HUES48 (cell line): ENCODE data around the gene CYTIP.
"Not testable (repeated sequence)": the region's sequence is repeated elsewhere in the genome, so short reads cannot be mapped to it uniquely, and the experiment has no call there.

Experiments used
- H3K27ac ChIP-seq: one replicate; pipeline ENCODE4 v1.7.0; 2013; ENCODE audit warnings: low read depth, low read length, inconsistent platforms
- H3K27me3 ChIP-seq: 2 replicates; pipeline ENCODE4 v1.6.1; 2013; ENCODE audit warnings: mild to moderate bottlenecking, low read length; ENCODE audit not compliant: control insufficient read depth, insufficient read depth
- H3K36me3 ChIP-seq: 2 replicates; pipeline ENCODE4 v1.6.1; 2013; ENCODE audit warnings: low read length; ENCODE audit not compliant: control insufficient read depth, insufficient read depth
- H3K4me1 ChIP-seq: 2 replicates; pipeline ENCODE4 v1.6.1; 2013; ENCODE audit warnings: mild to moderate bottlenecking, low read length; ENCODE audit not compliant: control insufficient read depth, insufficient read depth
- H3K4me3 ChIP-seq: 2 replicates; pipeline ENCODE4 v1.5.1; 2013; ENCODE audit warnings: mild to moderate bottlenecking, low read depth, low read length
- H3K9ac ChIP-seq: 2 replicates; pipeline ENCODE4 v1.6.1; 2013; ENCODE audit warnings: mild to moderate bottlenecking, low read depth, low read length, moderate library complexity
- H3K9me3 ChIP-seq: 2 replicates; pipeline ENCODE4 v1.6.1; 2013; ENCODE audit warnings: low read length; ENCODE audit not compliant: control insufficient read depth, insufficient read depth

Gene CYTIP

DNA sequence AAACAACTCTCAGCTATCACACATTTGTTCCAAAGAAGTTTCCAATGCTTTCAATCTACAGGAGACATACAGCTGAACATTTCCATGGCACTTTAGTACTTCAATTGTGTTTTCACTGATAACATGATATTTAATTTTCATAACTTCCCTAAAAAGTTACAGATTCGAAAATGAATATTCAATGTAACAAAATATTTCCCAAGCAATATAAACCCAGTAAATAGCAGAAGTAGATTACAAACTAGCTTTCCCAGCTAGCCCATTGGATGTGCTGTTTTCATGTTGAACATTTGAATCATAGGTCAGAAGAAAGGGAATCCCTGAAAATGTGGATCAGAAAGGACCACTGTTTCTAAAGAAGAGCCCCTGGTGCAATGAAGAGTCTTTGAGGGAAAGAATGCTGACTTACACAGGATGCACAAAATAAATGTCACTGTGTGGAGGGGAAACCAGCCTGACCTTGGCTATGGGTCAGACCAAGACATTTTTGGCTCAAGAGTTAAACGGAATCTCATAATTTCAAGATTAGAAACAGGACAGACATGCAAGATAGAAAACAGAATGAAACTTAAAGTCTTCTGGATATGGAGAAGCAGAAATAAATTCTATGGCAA lies 22.5 kb downstream of the CYTIP start:
- Histone ChIP-seq H3K9ac (no peak overlapping the region), H3K36me3 (no peaks in the 10 kb centered on the region), H3K4me3 (no peak overlapping the region), H3K27ac (no peak overlapping the region), H3K4me1 (no peaks in the 10 kb centered on the region), H3K9me3 (0 out of 2 replicates have a peak, but pooled peaks cover 4% of the 10 kb centered on the region), H3K27me3 (no peaks in the 10 kb centered on the region)

DNA sequence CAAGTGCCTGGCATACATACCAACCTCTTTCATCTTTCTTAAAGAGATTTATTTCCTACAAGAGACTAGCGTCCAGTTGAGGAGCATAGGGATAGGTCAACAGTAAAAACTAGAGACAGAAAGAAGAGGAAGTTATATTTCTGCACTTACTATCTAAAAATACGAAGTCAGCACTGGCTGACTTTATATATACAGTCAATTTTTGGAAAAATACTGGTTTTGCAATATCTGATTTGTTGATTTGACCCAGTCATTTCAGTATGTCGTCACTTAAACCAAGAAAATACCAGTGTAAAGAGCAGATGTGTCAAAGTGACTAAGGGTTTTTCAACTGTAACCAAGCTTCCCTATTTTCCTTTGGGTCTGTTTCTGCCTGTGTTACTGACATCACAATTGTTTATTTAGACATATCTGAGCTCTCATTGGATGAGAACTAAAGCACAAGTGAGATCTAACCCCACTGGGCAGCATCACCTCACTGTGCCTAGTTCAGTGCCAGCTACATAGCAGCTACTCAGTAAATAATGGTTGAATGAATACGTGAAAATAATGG lies 23.0 kb downstream of the CYTIP start:
- no peaks in the 10 kb centered on the region for H3K36me3 ChIP-seq
- H3K27ac ChIP-seq, result no peak overlapping the region
- no peak overlapping the region for H3K9ac ChIP-seq

DNA sequence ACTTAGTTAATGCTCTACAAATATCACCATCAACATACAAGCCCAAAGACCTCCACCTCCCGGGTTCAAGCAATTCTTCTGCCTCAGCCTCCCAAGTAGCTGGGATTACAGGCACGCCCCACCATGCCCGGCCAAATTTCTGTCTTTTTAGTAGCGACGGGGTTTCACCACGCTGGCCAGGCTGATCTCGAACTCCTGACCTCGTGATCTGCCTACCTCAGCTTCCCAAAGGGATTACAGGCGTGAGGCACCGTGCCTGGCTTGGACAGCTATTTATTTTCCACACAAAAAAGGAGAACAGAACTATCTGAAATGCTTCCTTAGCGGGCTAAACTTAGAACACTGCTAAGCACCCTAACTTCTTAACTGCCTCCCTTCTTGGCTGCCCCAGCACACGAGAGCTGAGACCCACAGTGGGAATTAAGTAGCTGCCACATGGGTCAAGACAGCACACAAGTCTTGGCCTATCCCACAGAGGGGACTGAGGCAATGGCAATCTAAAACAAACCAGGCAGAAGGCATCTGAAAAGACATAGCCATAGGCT lies 24.8 kb downstream of the CYTIP start:
- Histone ChIP-seq H3K27me3 (no peaks in the 10 kb centered on the region), H3K9ac (no peak overlapping the region), H3K4me1 (no peaks in the 10 kb centered on the region), H3K27ac (no peak overlapping the region), H3K36me3 (no peaks in the 10 kb centered on the region), H3K9me3 (no peaks in the 10 kb centered on the region), H3K4me3 (no peak overlapping the region)

More for the DNA sequence above, 23.0 kb downstream of the CYTIP start:
- Histone ChIP-seq H3K4me1 (no peaks in the 10 kb centered on the region), H3K4me3 (no peak overlapping the region), H3K9me3 (no peaks in the 10 kb centered on the region), H3K27me3 (no peaks in the 10 kb centered on the region)

DNA sequence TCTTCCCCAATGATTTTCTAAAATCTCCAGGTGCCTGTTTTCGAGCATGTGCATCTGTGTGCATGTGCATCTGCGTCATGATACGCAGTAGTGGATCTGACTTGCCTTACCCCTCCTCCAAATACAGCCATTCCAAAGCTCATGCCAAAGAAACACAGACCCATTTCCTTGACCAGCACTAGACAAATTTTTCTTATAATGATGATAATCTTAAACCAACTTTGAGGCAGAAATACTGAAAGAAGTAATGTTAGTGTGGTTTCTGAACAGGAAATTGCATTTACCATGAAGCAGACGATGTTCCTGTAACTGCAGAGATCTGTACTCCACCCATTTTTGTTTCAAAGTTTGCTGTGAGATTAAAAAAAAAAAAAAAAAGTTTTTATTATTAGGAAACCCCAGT lies 25.6 kb downstream of the CYTIP start:
- Histone ChIP-seq H3K9ac (no peak overlapping the region), H3K9me3 (no peaks in the 10 kb centered on the region), H3K27me3 (no peaks in the 10 kb centered on the region), H3K36me3 (no peaks in the 10 kb centered on the region), H3K4me3 (no peak overlapping the region), H3K4me1 (no peaks in the 10 kb centered on the region), H3K27ac (no peak overlapping the region)

DNA sequence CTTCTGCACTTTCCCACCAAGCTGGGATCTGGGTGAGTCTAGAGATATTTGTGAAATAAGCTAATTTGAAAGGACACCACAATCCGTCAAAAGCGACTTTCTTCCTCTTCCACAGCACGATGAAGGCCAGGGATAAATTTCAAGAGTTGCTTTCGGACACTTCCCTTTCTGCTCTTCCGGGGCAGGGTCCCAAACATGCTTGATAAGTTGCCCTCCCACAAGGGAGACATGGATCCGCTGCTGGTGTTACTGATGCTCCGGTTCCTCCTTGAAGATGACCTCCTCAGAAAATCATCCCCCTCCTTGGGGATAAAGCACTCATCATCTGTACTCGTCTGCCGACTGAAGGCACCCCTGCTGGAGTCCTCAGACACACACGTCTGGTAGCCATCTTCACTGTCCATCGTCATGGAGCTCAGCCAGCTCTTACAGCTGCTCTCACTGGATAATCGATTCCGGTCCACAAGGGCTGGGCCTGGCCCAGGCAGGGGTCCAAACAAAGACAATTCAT lies 28.2 kb downstream of the CYTIP start:
- no peaks in the 10 kb centered on the region for H3K36me3 ChIP-seq
- H3K9me3 ChIP-seq, result no peaks in the 10 kb centered on the region
- H3K27me3 ChIP-seq, result no peaks in the 10 kb centered on the region
- no peaks in the 10 kb centered on the region for H3K4me1 ChIP-seq
- H3K9ac ChIP-seq, result no peak overlapping the region
- H3K4me3 ChIP-seq, result no peak overlapping the region
- no peak overlapping the region for H3K27ac ChIP-seq

DNA sequence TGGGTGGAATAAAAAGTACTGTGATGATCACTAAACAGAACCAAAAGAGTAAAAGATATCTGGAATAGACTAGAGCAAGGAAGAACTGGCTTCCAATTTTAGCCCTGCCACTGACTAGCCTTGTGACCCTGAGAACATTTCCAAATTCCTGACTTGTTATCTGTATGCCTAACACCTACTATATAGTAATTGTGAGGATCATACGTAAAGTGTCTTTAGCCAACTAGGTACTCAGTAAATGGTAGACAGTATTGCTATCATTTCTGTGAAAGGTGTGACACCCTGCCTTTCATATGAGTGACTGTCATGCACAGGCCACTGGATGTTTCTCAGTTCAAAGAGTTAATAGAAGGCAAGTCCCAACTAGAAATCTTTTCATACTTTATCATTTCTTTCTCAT lies 29.8 kb downstream of the CYTIP start:
- no peaks in the 10 kb centered on the region for H3K27me3 ChIP-seq
- H3K9ac ChIP-seq, result no peak overlapping the region
- no peak overlapping the region for H3K4me3 ChIP-seq
- no peaks in the 10 kb centered on the region for H3K36me3 ChIP-seq
- H3K27ac ChIP-seq, result no peak overlapping the region
- H3K9me3 ChIP-seq, result no peaks in the 10 kb centered on the region
- no peaks in the 10 kb centered on the region for H3K4me1 ChIP-seq

DNA sequence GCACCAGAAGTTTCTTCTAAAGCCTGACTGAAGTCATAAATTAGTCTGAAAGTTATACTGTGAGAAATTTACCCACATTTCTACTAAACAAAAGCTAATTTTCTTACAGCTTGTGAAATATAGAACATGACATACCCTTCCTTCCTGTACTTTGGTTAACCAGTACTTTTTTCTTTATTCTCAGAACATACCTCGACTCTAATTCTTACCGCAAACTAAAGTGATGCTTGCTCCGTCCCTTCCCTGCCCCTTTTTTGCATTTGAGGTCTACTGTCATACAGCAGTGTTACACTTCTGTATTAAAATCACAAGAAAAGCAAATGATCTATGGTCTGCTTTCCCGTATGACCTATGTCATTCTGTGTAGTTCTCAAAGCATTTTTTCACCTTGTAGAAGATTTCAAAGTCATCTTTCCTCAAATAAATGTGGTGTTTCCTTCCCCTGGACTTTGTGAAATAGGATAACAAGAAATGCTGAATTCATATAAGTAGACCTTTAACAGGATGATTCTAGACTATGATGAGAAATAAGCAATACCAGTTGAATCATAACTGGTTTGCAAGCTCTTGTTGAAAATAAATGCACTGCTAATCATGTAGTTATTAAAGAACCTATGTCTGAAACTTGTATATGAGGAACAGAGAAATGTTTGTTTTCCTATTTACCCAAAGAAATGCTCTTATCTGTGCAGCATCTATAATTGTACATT lies 30.4 kb downstream of the CYTIP start:
- H3K27ac ChIP-seq, result no peak overlapping the region
- H3K27me3 ChIP-seq, result no peaks in the 10 kb centered on the region
- no peaks in the 10 kb centered on the region for H3K36me3 ChIP-seq
- H3K9ac ChIP-seq, result no peak overlapping the region
- H3K9me3 ChIP-seq, result no peaks in the 10 kb centered on the region
- H3K4me3 ChIP-seq, result no peak overlapping the region
- no peaks in the 10 kb centered on the region for H3K4me1 ChIP-seq

DNA sequence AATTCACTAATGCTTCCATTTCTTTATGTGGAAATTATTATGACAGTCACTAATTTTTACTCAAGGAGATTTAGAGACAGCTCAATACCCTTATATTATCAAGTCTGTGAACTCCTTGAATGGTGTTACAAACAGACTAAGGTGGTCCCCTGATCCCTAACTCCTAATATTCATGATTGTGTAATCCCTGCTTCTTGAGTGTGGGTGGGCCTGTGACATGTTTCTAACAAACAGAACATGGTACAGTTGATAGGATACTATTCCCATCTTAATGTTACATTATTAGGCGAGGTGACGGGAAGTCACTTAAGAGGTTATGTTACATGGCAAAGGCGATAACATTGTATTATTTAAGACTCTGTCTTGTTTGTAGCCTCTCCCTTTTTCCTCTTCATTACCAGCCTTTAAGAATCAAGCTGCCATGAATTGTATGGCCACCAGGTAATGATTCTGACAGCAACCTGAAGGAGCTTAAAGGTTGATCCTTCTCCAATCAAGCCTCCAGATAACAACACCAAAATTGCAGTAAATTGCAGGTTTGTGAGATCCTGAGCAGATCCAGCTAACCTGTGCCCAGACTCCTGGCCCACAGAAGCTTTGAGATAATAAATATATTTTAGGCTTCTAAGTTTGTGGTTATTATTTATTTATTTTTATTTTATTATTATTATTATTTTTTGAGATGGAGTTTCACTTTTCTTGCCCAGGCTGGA lies 32.1 kb downstream of the CYTIP start:
- H3K27me3 ChIP-seq, result no peaks in the 10 kb centered on the region
- H3K4me1 ChIP-seq, result no peaks in the 10 kb centered on the region
- no peak overlapping the region for H3K9ac ChIP-seq
- no peak overlapping the region for H3K4me3 ChIP-seq
- no peak overlapping the region for H3K27ac ChIP-seq
- no peaks in the 10 kb centered on the region for H3K36me3 ChIP-seq
- H3K9me3 ChIP-seq, result no peaks in the 10 kb centered on the region

DNA sequence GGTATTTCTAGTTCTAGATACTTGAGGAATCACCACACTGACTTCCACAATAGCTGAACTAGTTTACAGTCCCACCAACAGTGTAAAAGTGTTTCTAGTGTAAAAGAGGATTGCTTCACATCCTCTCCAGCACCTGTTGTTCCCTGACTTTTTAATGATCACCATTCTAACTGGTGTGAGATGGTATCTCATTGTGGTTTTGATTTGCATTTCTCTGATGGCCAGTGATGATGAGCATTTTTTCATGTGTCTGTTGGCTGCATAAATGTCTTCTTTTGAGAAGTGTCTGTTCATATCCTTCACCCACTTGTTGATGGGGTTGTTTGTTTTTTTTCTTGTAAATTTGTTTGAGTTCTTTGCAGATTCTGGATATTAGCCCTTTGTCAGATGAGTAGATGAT lies 38.5 kb downstream of the CYTIP start:
- not testable (repeated sequence) for H3K36me3 ChIP-seq, H3K27ac ChIP-seq, H3K4me1 ChIP-seq, H3K27me3 ChIP-seq, H3K9ac ChIP-seq, H3K4me3 ChIP-seq, H3K9me3 ChIP-seq

DNA sequence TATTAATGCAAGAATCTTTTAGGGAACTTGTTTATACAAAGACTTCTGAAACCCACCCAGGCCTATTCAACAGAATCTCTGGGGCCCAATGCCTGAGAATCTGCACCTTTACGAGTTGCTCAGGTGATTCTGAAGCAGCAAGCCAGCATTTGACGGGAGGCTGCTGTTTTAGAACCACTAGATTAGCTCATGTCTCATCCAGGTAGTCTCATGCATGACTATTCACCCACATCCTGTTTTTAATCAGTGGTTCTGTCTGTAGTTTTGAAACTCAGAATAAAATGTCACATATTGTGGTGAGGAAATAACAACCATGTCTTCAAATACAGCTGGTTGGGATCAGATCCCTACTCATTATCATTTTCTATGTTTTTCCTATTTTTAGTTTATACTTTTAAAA lies 39.5 kb downstream of the CYTIP start:
- no peak overlapping the region for H3K4me3 ChIP-seq
- H3K36me3 ChIP-seq, result no peaks in the 10 kb centered on the region
- no peak overlapping the region for H3K27ac ChIP-seq
- no peaks in the 10 kb centered on the region for H3K4me1 ChIP-seq
- no peak overlapping the region for H3K9ac ChIP-seq
- H3K27me3 ChIP-seq, result no peaks in the 10 kb centered on the region
- H3K9me3 ChIP-seq, result no peaks in the 10 kb centered on the region
